ENCODE results near the gene TMEM184B. TPM values are rescaled to one million over a fixed set of nuclear protein-coding genes. Genes with fewer than 3 reads are reported as not detected.

The TMEM184B gene
- total RNA-seq, 1 experiment from 2014 or later = 192 TPM

- H3K27me3 ChIP-seq (ENCODE audit: insufficient read depth, low read depth) = no peaks in the 10 kb centered on the region
- H3K27ac ChIP-seq = no peak overlapping the region
- intact Hi-C loops (cut with micrococcal nuclease; ENCODE audit: unreplicated experiment) = no loop called here
- no TSS peak for BruUV-seq (replicated peaks)
- H3K4me1 ChIP-seq (replicated peaks; ENCODE audit: insufficient read depth) = no peaks in the 10 kb centered on the region
- H3K9me3 ChIP-seq (ENCODE audit: insufficient read depth, low read depth) = no peaks in the 10 kb centered on the region
- POLR2A ChIA-PET (ENCODE audit: unreplicated experiment) = no interaction called here
- no peak overlapping the region for H2AFZ ChIP-seq
- H4K20me1 ChIP-seq (ENCODE audit: insufficient read depth) = peaks cover 54% of the 10 kb centered on the region
- no peaks in the 10 kb centered on the region for H3K9me2 ChIP-seq (ENCODE audit: insufficient read depth)
- peaks cover 71% of the 10 kb centered on the region for H3K79me2 ChIP-seq (ENCODE audit: low read depth)
- TF ChIP-seq EZH2 (IDR thresholded peaks at IDR 0.05; ENCODE audit: low read depth) = no peak
- TF ChIP-seq CTCF (conservative IDR thresholded peaks at IDR 0.05) = no peak
- H3F3A ChIP-seq (ENCODE audit: insufficient read depth, low read depth) = peaks cover 5% of the 10 kb centered on the region; the same call in 1 of the 2 replicates
- no peak overlapping the region for H3K4me2 ChIP-seq
- peaks cover 43% of the 10 kb centered on the region; the same call in 1 of the 2 replicates for H3K36me3 ChIP-seq (ENCODE audit: low read depth)
- CTCF ChIA-PET = interaction anchor here (0.5 to 0.7 kb wide), 3 partner anchors 11 to 235 kb away, joined by 3 read pairs; no protein-coding TSS in a partner anchor
- DNase-seq = no peak
- no peak overlapping the region for H3K4me3 ChIP-seq
Observed at GRCh38 chr22:38249803-38250642, 22.8 kb downstream of the TMEM184B start.

- TF ChIP-seq CTCF (conservative IDR thresholded peaks at IDR 0.05) = no peak
- TF ChIP-seq EZH2 (IDR thresholded peaks at IDR 0.05; ENCODE audit: low read depth) = no peak
- intact Hi-C loops (cut with micrococcal nuclease; ENCODE audit: unreplicated experiment) = no loop called here
- Histone ChIP-seq H3K9me3 (ENCODE audit: insufficient read depth, low read depth) (no peaks in the 10 kb centered on the region), H3K36me3 (ENCODE audit: low read depth) (peaks cover 43% of the 10 kb centered on the region; the same call in 1 of the 2 replicates), H3K4me2 (no peak overlapping the region), H3K9me2 (ENCODE audit: insufficient read depth) (no peaks in the 10 kb centered on the region), H3F3A (ENCODE audit: insufficient read depth, low read depth) (peaks cover 5% of the 10 kb centered on the region; the same call in 1 of the 2 replicates), H3K4me3 (no peak overlapping the region), H3K27ac (no peak overlapping the region), H2AFZ (no peak overlapping the region), H4K20me1 (ENCODE audit: insufficient read depth) (peaks cover 50% of the 10 kb centered on the region), H3K79me2 (ENCODE audit: low read depth) (peaks cover 64% of the 10 kb centered on the region), H3K4me1 (replicated peaks; ENCODE audit: insufficient read depth) (no peaks in the 10 kb centered on the region), H3K27me3 (ENCODE audit: insufficient read depth, low read depth) (no peaks in the 10 kb centered on the region)
- no TSS peak for BruUV-seq (replicated peaks)
- ChIA-PET POLR2A (ENCODE audit: unreplicated experiment) (no interaction called here), CTCF (no interaction called here)
- DNase-seq = no peak
Observed at GRCh38 chr22:38249301-38249700, 23.5 kb downstream of the TMEM184B start.

- intact Hi-C loops (cut with micrococcal nuclease; ENCODE audit: unreplicated experiment) = no loop called here
- Histone ChIP-seq H2AFZ (no peak overlapping the region), H3F3A (ENCODE audit: insufficient read depth, low read depth) (peaks cover 5% of the 10 kb centered on the region; the same call in 1 of the 2 replicates), H3K27me3 (ENCODE audit: insufficient read depth, low read depth) (no peaks in the 10 kb centered on the region), H3K4me1 (replicated peaks; ENCODE audit: insufficient read depth) (no peaks in the 10 kb centered on the region), H3K4me3 (no peak overlapping the region), H3K9me3 (ENCODE audit: insufficient read depth, low read depth) (no peaks in the 10 kb centered on the region), H3K4me2 (no peak overlapping the region), H3K27ac (no peak overlapping the region), H3K79me2 (ENCODE audit: low read depth) (peaks cover 55% of the 10 kb centered on the region), H4K20me1 (ENCODE audit: insufficient read depth) (peaks cover 42% of the 10 kb centered on the region), H3K36me3 (ENCODE audit: low read depth) (peaks cover 43% of the 10 kb centered on the region; the same call in 1 of the 2 replicates), H3K9me2 (ENCODE audit: insufficient read depth) (no peaks in the 10 kb centered on the region)
- ChIA-PET CTCF (no interaction called here), POLR2A (ENCODE audit: unreplicated experiment) (interaction anchor here (0.5 kb wide), 1 partner anchor 35 kb away, joined by 6 read pairs; no protein-coding TSS in a partner anchor)
- DNase-seq = no peak
- TF ChIP-seq CTCF (conservative IDR thresholded peaks at IDR 0.05) = no peak
- no peak for TF ChIP-seq EZH2 (IDR thresholded peaks at IDR 0.05; ENCODE audit: low read depth)
- no TSS peak for BruUV-seq (replicated peaks)
Observed at GRCh38 chr22:38248280-38248679, 24.5 kb downstream of the TMEM184B start.

All from PC-9 (cell line).